HepG2 (cell line): ENCODE data around the gene LARP1. TPM values are rescaled to one million over a fixed set of nuclear protein-coding genes. Genes with fewer than 3 reads are reported as not detected.
A peak's percentile ranks its signal among the peaks of the same experiment; 100 is the strongest.

Experiments
- ATAC-seq: fragments of 200-7000 bp; cut with Tn5 transposase; 3 replicates; pipeline ENCODE4 v1.9.1; 2020; ENCODE audit warnings: mild to moderate bottlenecking, moderate library complexity
- BruUV-seq: library from RNA; stranded (reverse); fragments of 400-500 nt; replicated peaks from 2 replicates; lab custom pipeline; 2021; lab: Mats Ljungman, UMichigan
- CTCF ChIA-PET: fragments of 300-600 bp; formaldehyde crosslinking; extraction: SDS; loops from one replicate; lab custom pipeline; 2021; ENCODE audit warnings: low total read pairs, inconsistent platforms, low intra/inter-chr PET ratio; lab: Yijun Ruan, JAX
- POLR2A ChIA-PET: fragments of 350-600 bp; sonication (Branson Sonifier 250); formaldehyde crosslinking; loops from one replicate; lab custom pipeline; 2020; ENCODE audit warnings: antibody characterized with exemption, inconsistent platforms; lab: Yijun Ruan, JAX
- DNase-seq: peaks from one replicate; pipeline ENCODE4 v3.0.0-alpha.2; 2015; ENCODE audit warnings: low spot score
- FAIRE-seq: peaks from 3 replicates; lab custom pipeline; 2011; peaks lifted over from hg19 to GRCh38; lab: Jason Lieb, UNC
- H2AFZ ChIP-seq: one replicate; pipeline ENCODE4 v1.6.1; 2011; ENCODE audit warnings: low read length, inconsistent platforms
- H3K27ac ChIP-seq: fragments of 300-600 bp; 3 replicates; pipeline ENCODE4 v1.8.0; 2011; ENCODE audit warnings: mixed run types, mild to moderate bottlenecking, mixed read lengths, low read length, inconsistent platforms; ENCODE audit not compliant: insufficient read depth; ENCODE audit errors: extremely low read length
- H3K27me3 ChIP-seq, 2 experiments: fragments of 200-600 bp in 1 of 2; 2 replicates in 1 of 2; 3 replicates in 1 of 2; pipeline versions ENCODE4 v1.6.0 to v1.8.0; 2011; ENCODE audit warnings: low read length in 2 of 2, mild to moderate bottlenecking in 2 of 2, moderate library complexity in 2 of 2, inconsistent platforms in 1 of 2; ENCODE audit not compliant: insufficient read depth in 2 of 2, control insufficient read depth in 1 of 2
- H3K36me3 ChIP-seq, 2 experiments: fragments of 200-600 bp in 1 of 2; replicated peaks in 1 of 2; 2 replicates in 1 of 2; 3 replicates in 1 of 2; pipeline versions ENCODE4 v1.5.1 to v1.8.0; 2011; ENCODE audit warnings: low read length in 2 of 2, inconsistent platforms in 1 of 2; ENCODE audit not compliant: insufficient read depth in 2 of 2, control insufficient read depth in 1 of 2
- H3K4me1 ChIP-seq: 2 replicates; pipeline ENCODE4 v1.5.1; 2012; ENCODE audit warnings: low read length, inconsistent platforms; ENCODE audit not compliant: insufficient read depth
- H3K4me2 ChIP-seq: 2 replicates; pipeline ENCODE4 v1.6.0; 2011; ENCODE audit warnings: low read depth, low read length, inconsistent platforms
- H3K4me3 ChIP-seq, 3 experiments: fragments of 200-600 bp in 1 of 3; sonication (generic), shearing (Covaris generic) in 1 of 3; replicated peaks in 1 of 3; 2 replicates each; pipeline ENCODE4 v1.5.1; 2011 to 2016; ENCODE audit warnings: low read length in 3 of 3, inconsistent platforms in 2 of 3, low read depth in 2 of 3, mild to moderate bottlenecking in 2 of 3, control low read depth in 1 of 3, mixed read lengths in 1 of 3; ENCODE audit not compliant: insufficient read depth in 1 of 3
- H3K79me2 ChIP-seq: one replicate; pipeline ENCODE4 v1.6.1; 2011; ENCODE audit warnings: low read length, inconsistent platforms; ENCODE audit not compliant: insufficient read depth
- H3K9ac ChIP-seq: 2 replicates; pipeline ENCODE4 v1.6.0; 2011; ENCODE audit warnings: mild to moderate bottlenecking, low read depth, low read length, inconsistent platforms; ENCODE audit not compliant: insufficient read depth
- H3K9me3 ChIP-seq: 2 replicates; pipeline ENCODE4 v1.5.1; 2012; ENCODE audit warnings: mild to moderate bottlenecking, low read length
- H4K20me1 ChIP-seq: 2 replicates; pipeline ENCODE4 v1.6.0; 2011; ENCODE audit warnings: inconsistent platforms, mild to moderate bottlenecking, low read length, moderate library complexity; ENCODE audit not compliant: insufficient read depth
- ZNF460 ChIP-seq: sonication (generic); formaldehyde crosslinking; IDR thresholded peaks from 2 replicates; pipeline ENCODE4 v1.5.1; 2020; ENCODE audit warnings: missing genetic modification reagents, mild to moderate bottlenecking, borderline replicate concordance
- ZSCAN29 ChIP-seq: sonication (generic); formaldehyde crosslinking; conservative IDR thresholded peaks from 2 replicates; pipeline ENCODE4 v1.4.0; 2020; ENCODE audit warnings: mild to moderate bottlenecking, missing genetic modification reagents
- WGBS: methylation state at CpG from one replicate; pipeline ENCODE4 v1.1.6; 2017; ENCODE audit warnings: low lambda C conversion rate; 5-methylcytosine and 5-hydroxymethylcytosine counted together
- in situ Hi-C: cut with HindIII; loops from 2 replicates; pipeline ENCODE4 v1.10.0; 2017; ENCODE audit warnings: low pct_unique_long_range_greater_than_20kb; ENCODE audit not compliant: extremely low pct_ligation_motif_present
- intact Hi-C: fragments of 100-400 bp; cut with micrococcal nuclease; formaldehyde crosslinking; loops from one replicate; pipeline ENCODE4 v1.10.0; 2022; ENCODE audit not compliant: unreplicated experiment
- polyA plus RNA-seq, 8 experiments: library from polyadenylated mRNA; depleted of rRNA in 3 of 8; stranded (reverse) in 7 of 8; unstranded in 1 of 8; fragments of >200 nt; fragmentation: Illumina TruSeq in 4 of 8; extraction: Trizol in 4 of 8; gene quantifications; 2 replicates each; pipeline versions ENCODE4 v1.2.1 to v1.2.3, GENCODE V29; 2011 to 2016; ENCODE audit warnings: low read depth in 4 of 8, missing spikeins in 1 of 8, mixed read lengths in 1 of 8; ENCODE audit not compliant: insufficient read depth in 1 of 8
- total RNA-seq, 5 experiments: library from RNA; depleted of rRNA; stranded (reverse); fragments of >200 nt; fragmentation: Illumina TruSeq; extraction: Trizol; gene quantifications; 2 replicates each; pipeline ENCODE4 v1.2.3, GENCODE V29; 2016; ENCODE audit warnings: low read depth in 1 of 5
- TF ChIP-seq, protein P1 (sequence below): sonication (generic); formaldehyde crosslinking; IDR thresholded peaks from 2 replicates; pipeline ENCODE4 v1.5.0; 2020; ENCODE audit warnings: mild to moderate bottlenecking, missing genetic modification reagents
- TF ChIP-seq, protein P2 (sequence below): sonication (generic); formaldehyde crosslinking; IDR thresholded peaks from 2 replicates; pipeline ENCODE4 v1.8.0; 2022; ENCODE audit warnings: low read depth, missing genetic modification reagents

The LARP1 gene
- total and polyA plus RNA-seq, 2 of the 13 experiments (the other 11 are each of a cell fraction or from before 2014, with no cell fraction given), result 45.2 to 61.4 TPM

DNA sequence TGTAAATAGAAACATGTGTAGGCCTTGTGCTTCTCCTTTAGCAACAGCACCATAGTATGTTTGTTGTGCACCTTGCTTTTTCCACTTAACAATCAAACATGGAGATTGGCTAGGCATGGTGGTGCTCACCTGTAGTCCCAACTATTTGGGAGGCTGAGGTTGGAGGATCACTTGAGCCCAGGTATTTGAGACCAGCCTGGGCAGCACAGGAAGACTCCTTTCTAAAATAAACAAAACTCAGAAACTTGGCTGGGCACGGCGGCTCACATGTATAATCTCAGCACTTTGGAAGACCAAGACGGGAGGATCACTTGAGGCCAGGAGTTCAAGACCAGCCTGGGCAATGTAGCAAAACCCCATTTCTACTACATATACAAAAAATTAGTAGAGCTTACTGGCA is 96.2 kb downstream of the LARP1 start:
- no peak for DNase-seq
- H3K27ac ChIP-seq, result peak overlapping the region; percentile 68
- ChIA-PET CTCF (no interaction called here), POLR2A (interaction anchor here (1.1 kb wide), 2 partner anchors 14 to 17 kb away, joined by 5 to 14 read pairs; no protein-coding TSS in a partner anchor)
- H2AFZ ChIP-seq, result no peak overlapping the region
- no peaks in the 10 kb centered on the region for H3K36me3 ChIP-seq
- BruUV-seq, result no TSS peak
- H3K4me1 ChIP-seq, result peaks cover 58% of the 10 kb centered on the region
- no peak for FAIRE-seq
- TF ChIP-seq, protein P1, sequence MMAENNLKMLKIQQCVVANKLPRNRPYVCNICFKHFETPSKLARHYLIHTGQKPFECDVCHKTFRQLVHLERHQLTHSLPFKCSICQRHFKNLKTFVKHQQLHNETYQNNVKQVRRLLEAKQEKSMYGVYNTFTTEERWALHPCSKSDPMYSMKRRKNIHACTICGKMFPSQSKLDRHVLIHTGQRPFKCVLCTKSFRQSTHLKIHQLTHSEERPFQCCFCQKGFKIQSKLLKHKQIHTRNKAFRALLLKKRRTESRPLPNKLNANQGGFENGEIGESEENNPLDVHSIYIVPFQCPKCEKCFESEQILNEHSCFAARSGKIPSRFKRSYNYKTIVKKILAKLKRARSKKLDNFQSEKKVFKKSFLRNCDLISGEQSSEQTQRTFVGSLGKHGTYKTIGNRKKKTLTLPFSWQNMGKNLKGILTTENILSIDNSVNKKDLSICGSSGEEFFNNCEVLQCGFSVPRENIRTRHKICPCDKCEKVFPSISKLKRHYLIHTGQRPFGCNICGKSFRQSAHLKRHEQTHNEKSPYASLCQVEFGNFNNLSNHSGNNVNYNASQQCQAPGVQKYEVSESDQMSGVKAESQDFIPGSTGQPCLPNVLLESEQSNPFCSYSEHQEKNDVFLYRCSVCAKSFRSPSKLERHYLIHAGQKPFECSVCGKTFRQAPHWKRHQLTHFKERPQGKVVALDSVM, result peak; percentile 66
- TF ChIP-seq, protein P2, sequence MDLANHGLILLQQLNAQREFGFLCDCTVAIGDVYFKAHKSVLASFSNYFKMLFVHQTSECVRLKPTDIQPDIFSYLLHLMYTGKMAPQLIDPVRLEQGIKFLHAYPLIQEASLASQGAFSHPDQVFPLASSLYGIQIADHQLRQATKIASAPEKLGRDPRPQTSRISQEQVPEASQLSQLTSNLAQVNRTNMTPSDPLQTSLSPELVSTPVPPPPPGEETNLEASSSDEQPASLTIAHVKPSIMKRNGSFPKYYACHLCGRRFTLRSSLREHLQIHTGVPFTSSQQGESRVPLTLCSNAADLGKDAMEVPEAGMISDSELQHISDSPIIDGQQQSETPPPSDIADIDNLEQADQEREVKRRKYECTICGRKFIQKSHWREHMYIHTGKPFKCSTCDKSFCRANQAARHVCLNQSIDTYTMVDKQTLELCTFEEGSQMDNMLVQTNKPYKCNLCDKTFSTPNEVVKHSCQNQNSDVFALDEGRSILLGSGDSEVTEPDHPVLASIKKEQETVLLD, result no peak
- TF ChIP-seq ZSCAN29 (CRISPR knock-in tag) (no peak), ZNF460 (CRISPR knock-in tag) (peak; percentile 42; the same call in 1 of the 2 replicates)
- H3K4me3 ChIP-seq, result peak overlapping the region in 1 of 3 experiments; percentile 72; a peak in 1 of 6 replicates
- no peak for ATAC-seq
- peaks cover 7% of the 10 kb centered on the region for H3K79me2 ChIP-seq
- H3K4me2 ChIP-seq, result peak overlapping the region; percentile 78
- 0 out of 2 replicates have a peak overlapping the region, but pooled peaks have one; percentile 72 for H3K9ac ChIP-seq
- H4K20me1 ChIP-seq, result no peaks in the 10 kb centered on the region
- no peaks in the 10 kb centered on the region for H3K9me3 ChIP-seq
- H3K27me3 ChIP-seq, result no peaks in the 10 kb centered on the region
- WGBS, result 87% methylated on average over 3 of the region's 3 CpGs
- intact Hi-C loops (no loop called here), in situ Hi-C loops (no loop called here)
